Fibroblast of lung (primary cell): ENCODE measurements around the gene RPS24. TPM values are rescaled to one million over a fixed set of nuclear protein-coding genes. Genes with fewer than 3 reads are reported as not detected.

Source experiments
- DNase-seq, 2 donors: peaks; one replicate each; pipeline versions ENCODE4 v3.0.0 to v3.0.0-alpha.2; 2010; ENCODE audit warnings: low read depth in 2 of 2
- H2AFZ ChIP-seq: 2 replicates; pipeline ENCODE4 v1.5.1; 2012; ENCODE audit warnings: low read length, control low read depth, inconsistent platforms
- H3K27ac ChIP-seq: 2 replicates; pipeline ENCODE4 v1.5.1; 2011; ENCODE audit warnings: low read length, control low read depth; ENCODE audit not compliant: insufficient read depth
- H3K27me3 ChIP-seq: 2 replicates; pipeline ENCODE4 v1.5.1; 2011; ENCODE audit warnings: mild to moderate bottlenecking, low read length; ENCODE audit not compliant: control insufficient read depth, insufficient read depth
- H3K36me3 ChIP-seq: 2 replicates; pipeline ENCODE4 v1.5.1; 2011; ENCODE audit warnings: low read length; ENCODE audit not compliant: control insufficient read depth, insufficient read depth
- H3K4me1 ChIP-seq: 2 replicates; pipeline ENCODE4 v1.5.1; 2011; ENCODE audit warnings: low read length; ENCODE audit not compliant: control insufficient read depth, insufficient read depth; ENCODE audit errors: extremely low read depth
- H3K4me2 ChIP-seq: 2 replicates; pipeline ENCODE4 v1.5.1; 2011; ENCODE audit warnings: low read length, control low read depth; ENCODE audit not compliant: insufficient read depth; ENCODE audit errors: extremely low read depth
- H3K4me3 ChIP-seq, 4 experiments: fragments of 200-600 bp in 1 of 4; sonication (generic) in 1 of 4; replicated peaks in 1 of 4; 2 replicates each; pipeline ENCODE4 v1.5.1; 2011 to 2016; ENCODE audit warnings: low read length in 4 of 4, low read depth in 3 of 4, mild to moderate bottlenecking in 3 of 4, control low read depth in 2 of 4, inconsistent platforms in 1 of 4, mixed read lengths in 1 of 4; ENCODE audit not compliant: insufficient read depth in 1 of 4; ENCODE audit errors: control extremely low read depth in 1 of 4
- H3K79me2 ChIP-seq: 2 replicates; pipeline ENCODE4 v1.5.1; 2012; ENCODE audit warnings: mild to moderate bottlenecking, low read length, inconsistent platforms; ENCODE audit not compliant: control insufficient read depth, insufficient read depth
- H3K9ac ChIP-seq: 2 replicates; pipeline ENCODE4 v1.5.1; 2011; ENCODE audit warnings: mild to moderate bottlenecking, low read length, control low read depth; ENCODE audit not compliant: insufficient read depth
- H3K9me3 ChIP-seq: 2 replicates; pipeline ENCODE4 v1.5.1; 2012; ENCODE audit warnings: low read depth, low read length; ENCODE audit not compliant: control insufficient read depth, insufficient read depth
- H4K20me1 ChIP-seq: 2 replicates; pipeline ENCODE4 v1.5.1; 2011; ENCODE audit warnings: low read length; ENCODE audit not compliant: control insufficient read depth, insufficient read depth; ENCODE audit errors: extremely low read depth
- EZH2 ChIP-seq: IDR thresholded peaks from 2 replicates; pipeline ENCODE4 v1.5.1; 2012; ENCODE audit warnings: low read length, control low read depth, mild to moderate bottlenecking; ENCODE audit errors: missing control alignments
- polyA plus RNA-seq, 2 donors: library from polyadenylated mRNA; depleted of rRNA in 1 of 2; stranded (reverse) in 1 of 2; unstranded in 1 of 2; fragments of >200 nt; gene quantifications; 2 replicates each; pipeline ENCODE4 v1.2.1, GENCODE V29; 2011 to 2012; ENCODE audit warnings: missing spikeins in 1 of 2
- total RNA-seq: library from RNA; depleted of rRNA; stranded (reverse); fragments of >200 nt; gene quantifications from 2 replicates; pipeline ENCODE4 v1.2.1, GENCODE V29; 2014
- TF ChIP-seq, protein P1 (sequence below), 2 donors: IDR thresholded peaks in 1 of 2; conservative IDR thresholded peaks in 1 of 2; 1 replicate in 1 of 2; 2 replicates in 1 of 2; pipeline ENCODE4 v1.5.1; 2011 to 2012; ENCODE audit warnings: low read length in 2 of 2, control low read depth in 1 of 2, inconsistent platforms in 1 of 2, low read depth in 1 of 2, mild to moderate bottlenecking in 1 of 2

RPS24 gene
- total and polyA plus RNA-seq, 2 donors (not counting 1 experiment from before 2014, with no cell fraction given), result 1,917 to 4,192 TPM

DNA sequence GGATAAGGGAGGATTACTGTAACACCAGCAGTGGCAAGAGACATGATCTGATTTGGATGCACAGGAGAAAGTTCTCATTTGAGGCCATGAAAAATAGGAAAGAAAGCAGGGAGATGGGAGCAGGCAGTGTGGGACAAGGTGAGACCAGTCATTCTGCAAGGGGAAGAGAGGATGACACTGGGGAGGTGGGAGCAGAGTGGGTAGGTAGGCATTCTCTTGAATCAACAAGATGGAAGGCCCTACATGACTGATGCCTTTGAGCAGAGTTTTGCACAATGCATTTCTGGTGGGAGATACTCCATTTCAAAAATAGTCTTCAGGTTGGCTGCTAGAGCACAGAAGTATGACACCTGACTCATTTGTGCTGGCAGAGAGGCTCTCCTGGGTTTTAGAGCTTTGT is 10.5 kb downstream of the RPS24 start:
- Histone ChIP-seq H4K20me1 (peaks cover 3% of the 10 kb centered on the region), H3K27ac (no peak overlapping the region), H3K4me3 (no peak overlapping the region), H3K9ac (no peak overlapping the region), H3K36me3 (peaks cover 14% of the 10 kb centered on the region), H3K9me3 (no peaks in the 10 kb centered on the region), H3K4me1 (peaks cover 11% of the 10 kb centered on the region), H3K27me3 (no peaks in the 10 kb centered on the region), H3K79me2 (peaks cover 9% of the 10 kb centered on the region), H3K4me2 (no peak overlapping the region), H2AFZ (no peak overlapping the region)
- DNase-seq, result no peak
- no peak for TF ChIP-seq EZH2
- TF ChIP-seq, protein P1, sequence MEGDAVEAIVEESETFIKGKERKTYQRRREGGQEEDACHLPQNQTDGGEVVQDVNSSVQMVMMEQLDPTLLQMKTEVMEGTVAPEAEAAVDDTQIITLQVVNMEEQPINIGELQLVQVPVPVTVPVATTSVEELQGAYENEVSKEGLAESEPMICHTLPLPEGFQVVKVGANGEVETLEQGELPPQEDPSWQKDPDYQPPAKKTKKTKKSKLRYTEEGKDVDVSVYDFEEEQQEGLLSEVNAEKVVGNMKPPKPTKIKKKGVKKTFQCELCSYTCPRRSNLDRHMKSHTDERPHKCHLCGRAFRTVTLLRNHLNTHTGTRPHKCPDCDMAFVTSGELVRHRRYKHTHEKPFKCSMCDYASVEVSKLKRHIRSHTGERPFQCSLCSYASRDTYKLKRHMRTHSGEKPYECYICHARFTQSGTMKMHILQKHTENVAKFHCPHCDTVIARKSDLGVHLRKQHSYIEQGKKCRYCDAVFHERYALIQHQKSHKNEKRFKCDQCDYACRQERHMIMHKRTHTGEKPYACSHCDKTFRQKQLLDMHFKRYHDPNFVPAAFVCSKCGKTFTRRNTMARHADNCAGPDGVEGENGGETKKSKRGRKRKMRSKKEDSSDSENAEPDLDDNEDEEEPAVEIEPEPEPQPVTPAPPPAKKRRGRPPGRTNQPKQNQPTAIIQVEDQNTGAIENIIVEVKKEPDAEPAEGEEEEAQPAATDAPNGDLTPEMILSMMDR (conservative IDR thresholded peaks at IDR 0.05 in 1 of 2, IDR thresholded peaks at IDR 0.05 in 1 of 2; ENCODE audit: low read depth in 1 of 2, low read length in 2 of 2), result no peak

GRCh38 chr10:78044699-78045098 is 11.0 kb downstream of the RPS24 start:
- DNase-seq, result peak in 1 of 2 donors; percentile 31
- no peak overlapping the region for H3K27ac ChIP-seq

DNA sequence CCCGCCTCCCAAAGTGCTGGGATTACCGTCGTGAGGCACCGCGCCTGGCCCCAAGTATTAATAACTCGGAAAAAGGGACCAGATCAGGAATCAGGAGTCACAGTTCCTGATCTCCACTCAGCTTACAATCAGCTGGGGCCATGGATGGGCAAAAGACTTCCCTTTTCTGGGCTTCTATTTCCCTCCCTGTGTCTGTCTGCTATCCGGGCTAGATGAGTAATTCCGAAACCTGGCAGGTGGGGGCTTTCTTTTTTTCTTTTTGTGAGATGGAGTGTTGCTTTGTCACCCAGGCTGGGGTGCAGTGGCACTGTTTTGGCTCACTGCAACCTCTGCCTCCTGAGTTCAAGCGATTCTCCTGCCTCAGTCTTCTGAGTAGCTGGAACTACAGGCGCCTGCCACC is 11.6 kb downstream of the RPS24 start:
- Histone ChIP-seq H3K4me3 (no peak overlapping the region), H3K79me2 (peaks cover 4% of the 10 kb centered on the region), H4K20me1 (no peaks in the 10 kb centered on the region), H3K9ac (no peak overlapping the region), H3K4me1 (peaks cover 11% of the 10 kb centered on the region), H3K36me3 (peaks cover 10% of the 10 kb centered on the region), H2AFZ (no peak overlapping the region), H3K9me3 (no peaks in the 10 kb centered on the region), H3K27ac (no peak overlapping the region), H3K4me2 (no peak overlapping the region), H3K27me3 (no peaks in the 10 kb centered on the region)
- TF ChIP-seq, protein P1 (conservative IDR thresholded peaks at IDR 0.05 in 1 of 2, IDR thresholded peaks at IDR 0.05 in 1 of 2; ENCODE audit: low read depth in 1 of 2, low read length in 2 of 2), result no peak
- no peak for TF ChIP-seq EZH2
- no peak for DNase-seq

More at GRCh38 chr10:78044699-78045098, 11.0 kb downstream of the RPS24 start:
- H3K4me1 ChIP-seq, result peaks cover 11% of the 10 kb centered on the region
- TF ChIP-seq, protein P1 (conservative IDR thresholded peaks at IDR 0.05 in 1 of 2, IDR thresholded peaks at IDR 0.05 in 1 of 2; ENCODE audit: low read depth in 1 of 2, low read length in 2 of 2), result no peak
- no peak for TF ChIP-seq EZH2
- H3K79me2 ChIP-seq, result peaks cover 5% of the 10 kb centered on the region
- no peak overlapping the region for H3K9ac ChIP-seq
- H3K9me3 ChIP-seq, result no peaks in the 10 kb centered on the region
- no peak overlapping the region for H3K4me3 ChIP-seq
- H3K4me2 ChIP-seq, result no peak overlapping the region
- peaks cover 11% of the 10 kb centered on the region for H3K36me3 ChIP-seq
- H4K20me1 ChIP-seq, result no peaks in the 10 kb centered on the region
- H3K27me3 ChIP-seq, result no peaks in the 10 kb centered on the region
- no peak overlapping the region for H2AFZ ChIP-seq
